ENCODE data around the gene KLF6. TPM values are rescaled to one million over a fixed set of nuclear protein-coding genes. Genes with fewer than 3 reads are reported as not detected.
A peak's percentile ranks its signal among the peaks of the same experiment; 100 is the strongest.

Gene KLF6
- polyA plus RNA-seq, 1 donor from 2014 or later, result 10.4 TPM

GRCh38 chr10:3754727-3755439, 30.1 kb downstream of the KLF6 start:
- H3K36me3 ChIP-seq (ENCODE audit: insufficient read depth, low read length), result no peaks in the 10 kb centered on the region
- no peaks in the 10 kb centered on the region for H3F3A ChIP-seq (ENCODE audit: insufficient read depth, low read length, poor library complexity, severe bottlenecking)
- no peaks in the 10 kb centered on the region for H3K9me2 ChIP-seq (ENCODE audit: insufficient read depth, low read length)
- H3K27ac ChIP-seq (ENCODE audit: low read length), result no peak overlapping the region
- H3K4me3 ChIP-seq (ENCODE audit: low read length), result peak overlapping the region; percentile 11
- TF ChIP-seq TAF1 (IDR thresholded peaks at IDR 0.05; ENCODE audit: low read depth), result no peak
- TF ChIP-seq POLR2AphosphoS5 (IDR thresholded peaks at IDR 0.05), result peak; percentile 35
- no peak for TF ChIP-seq SMC3 (conservative IDR thresholded peaks at IDR 0.05; ENCODE audit: poor library complexity)
- TF ChIP-seq EZH2 (IDR thresholded peaks at IDR 0.05; ENCODE audit: borderline replicate concordance, insufficient read depth, low read length, poor library complexity, severe bottlenecking), result no peak
- TF ChIP-seq EP300 (conservative IDR thresholded peaks at IDR 0.05; ENCODE audit: poor library complexity, severe bottlenecking), result peak; percentile 75
- no peak for TF ChIP-seq MXI1 (conservative IDR thresholded peaks at IDR 0.05; ENCODE audit: poor library complexity, severe bottlenecking)
- no peak for TF ChIP-seq REST (IDR thresholded peaks at IDR 0.05; ENCODE audit: borderline replicate concordance)
- no peak for TF ChIP-seq RAD21 (conservative IDR thresholded peaks at IDR 0.05)
- TF ChIP-seq CTCF (IDR thresholded peaks at IDR 0.05; ENCODE audit: poor library complexity, severe bottlenecking), result no peak
- no peaks in the 10 kb centered on the region for H3K79me2 ChIP-seq (replicated peaks; ENCODE audit: insufficient read depth, low read length)
- H4K20me1 ChIP-seq (ENCODE audit: insufficient read depth), result no peaks in the 10 kb centered on the region
- H3K27me3 ChIP-seq (ENCODE audit: insufficient read depth, low read depth, low read length), result no peaks in the 10 kb centered on the region
- no peak overlapping the region for H3K4me2 ChIP-seq (ENCODE audit: low read length)
- no peaks in the 10 kb centered on the region for H3K9me3 ChIP-seq (ENCODE audit: low read length)
- no peak overlapping the region for H3K9ac ChIP-seq (ENCODE audit: low read length)
- no peak overlapping the region for H2AFZ ChIP-seq (ENCODE audit: low read depth, low read length)

- peaks cover under 1% of the 10 kb centered on the region for H3F3A ChIP-seq (ENCODE audit: insufficient read depth, low read length, poor library complexity, severe bottlenecking)
Observed at GRCh38 chr10:3750854-3751253, 34.2 kb downstream of the KLF6 start.

More at GRCh38 chr10:3750854-3751253, 34.2 kb downstream of the KLF6 start:
- H3K79me2 ChIP-seq (replicated peaks; ENCODE audit: insufficient read depth, low read length), result no peaks in the 10 kb centered on the region
- H2AFZ ChIP-seq (ENCODE audit: low read depth, low read length), result no peak overlapping the region
- no peaks in the 10 kb centered on the region for H4K20me1 ChIP-seq (ENCODE audit: insufficient read depth)
- H3K9ac ChIP-seq (ENCODE audit: low read length), result no peak overlapping the region
- no peaks in the 10 kb centered on the region for H3K27me3 ChIP-seq (ENCODE audit: insufficient read depth, low read depth, low read length)
- TF ChIP-seq TAF1 (IDR thresholded peaks at IDR 0.05; ENCODE audit: low read depth), result no peak
- no peak for TF ChIP-seq SMC3 (conservative IDR thresholded peaks at IDR 0.05; ENCODE audit: poor library complexity)
- no peak for TF ChIP-seq EZH2 (IDR thresholded peaks at IDR 0.05; ENCODE audit: borderline replicate concordance, insufficient read depth, low read length, poor library complexity, severe bottlenecking)
- no peak for TF ChIP-seq REST (IDR thresholded peaks at IDR 0.05; ENCODE audit: borderline replicate concordance)
- TF ChIP-seq CTCF (IDR thresholded peaks at IDR 0.05; ENCODE audit: poor library complexity, severe bottlenecking), result no peak
- no peak for TF ChIP-seq EP300 (conservative IDR thresholded peaks at IDR 0.05; ENCODE audit: poor library complexity, severe bottlenecking)
- no peak for TF ChIP-seq MXI1 (conservative IDR thresholded peaks at IDR 0.05; ENCODE audit: poor library complexity, severe bottlenecking)
- TF ChIP-seq RAD21 (conservative IDR thresholded peaks at IDR 0.05), result no peak
- no peak for TF ChIP-seq POLR2AphosphoS5 (IDR thresholded peaks at IDR 0.05)
- no peaks in the 10 kb centered on the region for H3K36me3 ChIP-seq (ENCODE audit: insufficient read depth, low read length)
- H3K27ac ChIP-seq (ENCODE audit: low read length), result no peak overlapping the region
- H3K4me3 ChIP-seq (ENCODE audit: low read length), result peak overlapping the region; percentile 15
- no peaks in the 10 kb centered on the region for H3K9me3 ChIP-seq (ENCODE audit: low read length)
- peak overlapping the region; percentile 10 for H3K4me2 ChIP-seq (ENCODE audit: low read length)
- H3K9me2 ChIP-seq (ENCODE audit: insufficient read depth, low read length), result no peaks in the 10 kb centered on the region

Data from neural cell (in vitro differentiated cells).